Stimulated activated CD8-positive, alpha-beta memory T cell treated with anti-CD3 and anti-CD28 coated beads, Interleukin-4, amount 100 ng/mL, for 1 hour (primary cell): Measurements from ENCODE around the gene CDSN.
"Not testable (repeated sequence)": the region's sequence is repeated elsewhere in the genome, so short reads cannot be mapped to it uniquely, and the experiment has no call there.

Source experiments
- DNase-seq, 2 donors: peaks; one replicate each; pipeline ENCODE4 v3.0.0-alpha.2; 2020; ENCODE audit warnings: low read depth in 2 of 2, low spot score in 1 of 2

The CDSN gene

GRCh38 chr6:31086788-31087440 is 33.3 kb downstream of the CDSN start:
- DNase-seq: no peak

- DNase-seq: no peak
Measured at GRCh38 chr6:31083742-31084354, 36.4 kb downstream of the CDSN start.

DNA sequence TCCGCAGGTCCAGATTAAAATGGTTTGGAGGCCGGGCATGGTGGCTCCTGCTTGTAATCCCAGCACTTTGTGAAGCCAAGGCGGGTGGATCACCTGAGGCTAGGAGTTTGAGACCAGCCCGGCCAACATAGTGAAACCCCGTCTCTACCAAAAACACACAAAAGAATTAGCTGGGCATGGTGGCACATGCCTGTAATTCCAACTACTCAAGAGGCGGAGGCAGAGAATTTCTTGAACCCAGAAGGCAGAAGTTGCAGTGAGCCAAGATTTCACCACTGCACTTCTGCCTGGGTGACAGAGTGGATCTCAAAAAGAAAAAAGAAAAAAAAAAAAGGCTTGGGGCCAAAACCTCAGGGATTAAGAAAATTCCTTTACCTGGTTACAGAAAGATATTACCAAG is 38.4 kb downstream of the CDSN start:
- no peak for DNase-seq

DNA sequence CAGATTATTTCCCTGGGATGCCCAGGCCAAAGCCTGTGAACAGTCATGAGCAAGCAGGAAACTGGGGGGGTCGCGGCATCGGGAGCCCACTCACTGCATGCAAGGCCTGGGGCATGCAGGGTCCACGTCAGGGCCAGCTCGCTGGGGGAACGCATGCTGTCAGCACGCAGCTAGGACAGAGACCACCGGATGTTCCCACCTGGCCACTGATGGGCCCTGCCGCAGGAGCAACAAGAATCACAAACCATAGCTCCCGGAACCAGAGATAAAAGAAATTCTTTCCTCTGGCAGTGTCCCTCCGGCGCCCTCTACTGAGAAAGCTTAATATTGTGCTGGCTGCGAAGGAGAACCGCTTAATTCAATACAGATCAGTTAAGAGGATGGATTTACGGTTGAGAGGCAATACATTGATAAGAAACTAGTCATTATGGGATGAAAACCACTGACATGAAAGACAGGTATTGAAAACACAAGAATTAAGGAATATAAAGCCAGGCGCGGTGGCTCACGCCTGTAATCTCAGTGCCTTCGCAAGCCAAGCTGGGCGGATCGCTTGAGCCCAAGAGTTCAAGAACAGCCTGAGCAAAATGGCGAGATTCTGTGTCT is 40.5 kb downstream of the CDSN start:
- peak in 1 of 2 donors; percentile 39 for DNase-seq

DNA sequence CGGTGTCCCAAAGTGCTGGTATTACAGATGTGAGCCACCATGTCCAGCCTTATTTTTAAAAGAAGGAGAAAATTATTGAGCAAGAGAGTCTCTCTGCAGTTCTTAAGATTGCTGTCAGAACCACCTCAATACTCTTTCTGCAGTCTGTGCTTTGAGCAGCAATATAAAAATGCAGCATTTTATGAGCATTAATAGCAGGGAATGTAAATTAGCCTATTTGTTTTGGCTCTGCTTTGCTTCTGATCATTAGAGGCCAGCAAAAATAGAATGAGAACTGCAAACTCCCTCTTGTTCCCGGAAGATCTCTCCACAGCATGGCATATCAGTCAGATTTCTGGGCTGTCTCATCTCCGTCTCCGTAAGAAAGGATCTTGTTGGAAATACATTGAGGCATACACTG is 43.6 kb downstream of the CDSN start:
- no peak for DNase-seq

GRCh38 chr6:31075528-31075927 is 44.7 kb downstream of the CDSN start:
- no peak for DNase-seq

GRCh38 chr6:31074401-31074800 is 45.8 kb downstream of the CDSN start:
- no peak for DNase-seq

DNA sequence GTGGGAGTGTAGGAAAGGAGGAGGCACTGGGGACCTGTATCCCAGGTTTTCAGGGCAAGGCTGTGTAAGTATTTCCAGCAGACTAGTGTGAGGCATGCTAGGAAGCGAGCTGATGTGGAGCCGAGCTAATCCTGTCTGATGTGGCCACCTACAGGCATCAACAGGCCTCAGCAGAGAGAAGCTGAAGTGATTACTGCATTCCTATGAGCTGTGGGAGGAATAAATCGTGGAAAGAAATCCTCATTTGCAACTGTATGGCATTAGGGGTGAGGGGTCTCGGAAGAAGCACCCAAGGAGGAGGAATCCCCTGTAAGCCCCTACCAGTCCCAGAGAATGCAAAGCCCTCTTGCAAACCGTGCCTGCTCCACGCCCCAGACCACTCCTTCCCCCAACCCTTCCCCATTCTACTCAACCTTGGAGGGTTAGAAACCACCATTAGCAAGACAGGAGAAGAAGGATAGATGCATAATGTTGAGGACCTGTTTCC is 49.5 kb downstream of the CDSN start:
- DNase-seq: no peak

DNA sequence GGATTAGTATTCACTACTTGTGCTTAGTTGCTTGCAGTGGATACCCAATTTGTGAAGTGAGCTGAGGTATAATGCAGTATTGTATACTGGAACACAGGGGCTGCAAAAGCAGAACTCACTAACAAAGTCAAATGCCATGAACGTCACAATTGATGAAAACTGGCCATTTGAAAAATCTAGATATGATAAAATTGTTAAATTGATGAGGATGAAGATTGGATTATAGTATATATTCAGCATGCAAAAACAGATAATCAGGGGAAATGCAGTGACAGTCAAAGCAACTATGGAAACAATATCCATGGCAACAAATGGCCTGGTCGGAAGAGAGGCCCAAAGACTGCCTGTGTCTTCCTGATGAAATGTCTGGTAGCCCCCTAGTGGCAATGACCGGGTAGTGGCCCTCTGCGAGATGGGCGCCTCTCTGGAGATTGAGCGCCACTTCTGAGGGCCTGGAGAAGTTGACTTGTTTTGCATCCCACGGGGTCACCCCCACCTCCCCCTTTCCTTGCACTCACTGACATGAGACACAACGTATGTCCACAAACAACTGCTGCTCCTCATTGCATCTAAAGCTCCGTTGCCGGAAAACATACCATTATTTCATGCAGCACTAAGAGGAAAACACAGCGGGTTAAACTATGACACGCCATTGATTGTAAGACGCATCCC is 51.4 kb downstream of the CDSN start:
- peak; percentile 28 to 34 for DNase-seq

- not testable (repeated sequence) for DNase-seq
Measured at GRCh38 chr6:31067891-31068668, 52.2 kb downstream of the CDSN start.

GRCh38 chr6:31067028-31067427 is 53.2 kb downstream of the CDSN start:
- DNase-seq: not testable (repeated sequence)

DNA sequence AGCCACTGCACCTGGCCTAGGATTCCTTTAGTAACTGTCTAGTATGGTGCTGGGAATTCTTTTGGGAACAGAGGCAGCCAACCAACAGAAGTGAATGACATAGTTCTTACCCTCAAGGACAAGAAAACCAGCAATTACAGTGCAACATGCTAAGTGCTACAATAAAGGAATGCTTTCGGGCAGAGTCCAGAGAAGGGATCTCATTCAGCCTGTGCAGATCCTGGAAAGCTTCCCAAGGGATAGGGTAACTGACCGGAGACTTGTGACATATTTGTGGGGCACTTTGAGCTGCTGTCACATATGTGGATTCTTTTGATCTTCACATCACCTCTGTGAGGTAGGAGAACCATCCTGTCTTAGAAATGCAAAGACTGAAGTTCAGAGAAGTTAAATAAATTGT is 54.7 kb downstream of the CDSN start:
- no peak for DNase-seq
